Measurements from ENCODE around the gene CSRP1.

DNA sequence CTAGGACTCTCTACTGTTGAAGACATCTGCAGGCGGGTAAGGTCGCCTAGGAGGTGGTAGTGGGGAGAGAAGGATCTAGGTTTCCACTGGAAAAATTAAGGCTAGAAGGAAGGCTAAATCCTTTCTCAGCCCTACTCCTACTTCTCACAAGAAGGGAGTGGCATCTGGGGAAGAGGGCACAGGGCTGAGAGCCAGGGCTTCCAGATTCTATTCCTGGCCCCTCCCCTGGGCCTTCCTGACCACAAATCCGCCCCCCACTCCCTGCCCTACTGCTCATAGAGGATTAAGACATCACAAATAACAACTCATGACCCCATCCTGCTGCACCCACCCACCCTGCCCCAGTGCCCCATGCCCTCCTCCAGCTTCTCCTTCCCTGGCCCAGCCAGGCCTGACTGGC is 40.4 kb downstream of the CSRP1 start:
- TF ChIP-seq KLF16 (IDR thresholded peaks at IDR 0.05): no peak
- no peak for TF ChIP-seq GABPA (tag; conservative IDR thresholded peaks at IDR 0.05; ENCODE audit: low read depth)
- TF ChIP-seq, protein P1, sequence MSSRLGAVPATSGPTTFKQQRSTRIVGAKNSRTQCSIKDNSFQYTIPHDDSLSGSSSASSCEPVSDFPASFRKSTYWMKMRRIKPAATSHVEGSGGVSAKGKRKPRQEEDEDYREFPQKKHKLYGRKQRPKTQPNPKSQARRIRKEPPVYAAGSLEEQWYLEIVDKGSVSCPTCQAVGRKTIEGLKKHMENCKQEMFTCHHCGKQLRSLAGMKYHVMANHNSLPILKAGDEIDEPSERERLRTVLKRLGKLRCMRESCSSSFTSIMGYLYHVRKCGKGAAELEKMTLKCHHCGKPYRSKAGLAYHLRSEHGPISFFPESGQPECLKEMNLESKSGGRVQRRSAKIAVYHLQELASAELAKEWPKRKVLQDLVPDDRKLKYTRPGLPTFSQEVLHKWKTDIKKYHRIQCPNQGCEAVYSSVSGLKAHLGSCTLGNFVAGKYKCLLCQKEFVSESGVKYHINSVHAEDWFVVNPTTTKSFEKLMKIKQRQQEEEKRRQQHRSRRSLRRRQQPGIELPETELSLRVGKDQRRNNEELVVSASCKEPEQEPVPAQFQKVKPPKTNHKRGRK (tag; IDR thresholded peaks at IDR 0.05): no peak
- TF ChIP-seq ZNF75A (CRISPR knock-in tag; IDR thresholded peaks at IDR 0.05): no peak
- TF ChIP-seq MED1 (CRISPR knock-in tag; IDR thresholded peaks at IDR 0.05; ENCODE audit: borderline replicate concordance): no peak
- TF ChIP-seq KLF1 (tag; IDR thresholded peaks at IDR 0.05): no peak
- no peak for TF ChIP-seq HCFC1 (IDR thresholded peaks at IDR 0.05; ENCODE audit: low read depth, low read length)
- no peak for TF ChIP-seq SMC3 (conservative IDR thresholded peaks at IDR 0.05; ENCODE audit: insufficient read depth, low read depth, low read length)
- no peak for TF ChIP-seq TRIM28 (IDR thresholded peaks at IDR 0.05)
- no peak for TF ChIP-seq SETDB1 (IDR thresholded peaks at IDR 0.05; ENCODE audit: low read length)
- TF ChIP-seq, protein P2, sequence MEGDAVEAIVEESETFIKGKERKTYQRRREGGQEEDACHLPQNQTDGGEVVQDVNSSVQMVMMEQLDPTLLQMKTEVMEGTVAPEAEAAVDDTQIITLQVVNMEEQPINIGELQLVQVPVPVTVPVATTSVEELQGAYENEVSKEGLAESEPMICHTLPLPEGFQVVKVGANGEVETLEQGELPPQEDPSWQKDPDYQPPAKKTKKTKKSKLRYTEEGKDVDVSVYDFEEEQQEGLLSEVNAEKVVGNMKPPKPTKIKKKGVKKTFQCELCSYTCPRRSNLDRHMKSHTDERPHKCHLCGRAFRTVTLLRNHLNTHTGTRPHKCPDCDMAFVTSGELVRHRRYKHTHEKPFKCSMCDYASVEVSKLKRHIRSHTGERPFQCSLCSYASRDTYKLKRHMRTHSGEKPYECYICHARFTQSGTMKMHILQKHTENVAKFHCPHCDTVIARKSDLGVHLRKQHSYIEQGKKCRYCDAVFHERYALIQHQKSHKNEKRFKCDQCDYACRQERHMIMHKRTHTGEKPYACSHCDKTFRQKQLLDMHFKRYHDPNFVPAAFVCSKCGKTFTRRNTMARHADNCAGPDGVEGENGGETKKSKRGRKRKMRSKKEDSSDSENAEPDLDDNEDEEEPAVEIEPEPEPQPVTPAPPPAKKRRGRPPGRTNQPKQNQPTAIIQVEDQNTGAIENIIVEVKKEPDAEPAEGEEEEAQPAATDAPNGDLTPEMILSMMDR (IDR thresholded peaks at IDR 0.05 in 2 of 3, conservative IDR thresholded peaks at IDR 0.05 in 1 of 3; ENCODE audit: insufficient read depth in 2 of 3, low read depth in 1 of 3, low read length in 3 of 3): no peak
